T-helper 1 cell treated with Interleukin-12 subunit alpha and Interleukin-12 subunit beta and Interleukin-4 antibody, amounts not matched to agents 30 μg/mL and 1 μg/mL, for 36 hours (primary cell): ENCODE results near the gene HSPA6.
A peak's percentile ranks its signal among the peaks of the same experiment; 100 is the strongest.
"Not testable (repeated sequence)": the region's sequence is repeated elsewhere in the genome, so short reads cannot be mapped to it uniquely, and the experiment has no call there.

ENCODE experiments used
- H3K27ac Mint-ChIP-seq: one replicate; pipeline ENCODE4 v1.8.0; 2021; ENCODE audit warnings: mild to moderate bottlenecking, mixed read lengths
- H3K27me3 Mint-ChIP-seq: one replicate; pipeline ENCODE4 v1.8.0; 2021; ENCODE audit warnings: low read depth, mixed read lengths
- H3K36me3 Mint-ChIP-seq: one replicate; pipeline ENCODE4 v1.8.0; 2021; ENCODE audit warnings: low read depth, mixed read lengths
- H3K4me1 Mint-ChIP-seq: one replicate; pipeline ENCODE4 v1.8.0; 2021; ENCODE audit warnings: low read depth, mixed read lengths
- H3K4me3 Mint-ChIP-seq: one replicate; pipeline ENCODE4 v1.8.0; 2021; ENCODE audit warnings: mild to moderate bottlenecking, moderate library complexity, mixed read lengths
- H3K9me3 Mint-ChIP-seq: one replicate; pipeline ENCODE4 v1.8.0; 2021; ENCODE audit warnings: mixed read lengths

HSPA6 gene

GRCh38 chr1:161523817-161524741, at the start of gene HSPA6:
HSPA6 (plus strand) TSS chr1:161524540; CDS start chr1:161524659, 119 bp downstream.
- peak within 1 kb of the TSS; percentile 87 for H3K27ac Mint-ChIP-seq

GRCh38 chr1:161477711-161478110, 46.6 kb upstream of the HSPA6 start:
- not testable (repeated sequence) for H3K4me3 Mint-ChIP-seq, H3K27ac Mint-ChIP-seq, H3K36me3 Mint-ChIP-seq, H3K9me3 Mint-ChIP-seq, H3K4me1 Mint-ChIP-seq
- H3K27me3 Mint-ChIP-seq, result peaks cover 27% of the 10 kb centered on the region

More at GRCh38 chr1:161523817-161524741, at the start of gene HSPA6:
- H3K9me3 Mint-ChIP-seq, H3K36me3 Mint-ChIP-seq: not testable (repeated sequence)
- H3K4me1 Mint-ChIP-seq, result peaks cover 12% of the 10 kb centered on the region
- H3K4me3 Mint-ChIP-seq, result peak within 1 kb of the TSS; percentile 84
- H3K27me3 Mint-ChIP-seq, result peaks cover 52% of the 10 kb centered on the region

- Mint-ChIP-seq H3K27ac (no peak overlapping the region), H3K4me3 (no peak overlapping the region), H3K4me1 (no peaks in the 10 kb centered on the region), H3K9me3 (no peaks in the 10 kb centered on the region), H3K27me3 (peaks cover 14% of the 10 kb centered on the region), H3K36me3 (no peaks in the 10 kb centered on the region)
These were observed 45.4 kb upstream of the HSPA6 start for GRCh38 chr1:161478985-161479384.

GRCh38 chr1:161480381-161481035, 43.8 kb upstream of the HSPA6 start:
- H3K27ac Mint-ChIP-seq, result no peak overlapping the region
- H3K9me3 Mint-ChIP-seq, result no peaks in the 10 kb centered on the region
- H3K27me3 Mint-ChIP-seq, result peaks cover 4% of the 10 kb centered on the region
- H3K36me3 Mint-ChIP-seq, result no peaks in the 10 kb centered on the region
- no peaks in the 10 kb centered on the region for H3K4me1 Mint-ChIP-seq
- H3K4me3 Mint-ChIP-seq, result no peak overlapping the region

- H3K27me3 Mint-ChIP-seq, result peaks cover 5% of the 10 kb centered on the region
- no peaks in the 10 kb centered on the region for H3K4me1 Mint-ChIP-seq
- no peak overlapping the region for H3K27ac Mint-ChIP-seq
- no peaks in the 10 kb centered on the region for H3K36me3 Mint-ChIP-seq
- H3K9me3 Mint-ChIP-seq, result no peaks in the 10 kb centered on the region
- H3K4me3 Mint-ChIP-seq, result no peak overlapping the region
These were observed 42.5 kb upstream of the HSPA6 start for GRCh38 chr1:161481624-161482392.

- H3K4me1 Mint-ChIP-seq, result no peaks in the 10 kb centered on the region
- H3K27ac Mint-ChIP-seq, result no peak overlapping the region
These were observed 41.7 kb upstream of the HSPA6 start for GRCh38 chr1:161482610-161483009.

GRCh38 chr1:161483361-161483760, 41.0 kb upstream of the HSPA6 start:
- H3K4me3 Mint-ChIP-seq, result no peak overlapping the region
- H3K27me3 Mint-ChIP-seq, result peaks cover 7% of the 10 kb centered on the region
- no peaks in the 10 kb centered on the region for H3K9me3 Mint-ChIP-seq
- H3K27ac Mint-ChIP-seq, result no peak overlapping the region
- no peaks in the 10 kb centered on the region for H3K36me3 Mint-ChIP-seq
- no peaks in the 10 kb centered on the region for H3K4me1 Mint-ChIP-seq

More at GRCh38 chr1:161482610-161483009, 41.7 kb upstream of the HSPA6 start:
- Mint-ChIP-seq H3K4me3 (no peak overlapping the region), H3K27me3 (peaks cover 9% of the 10 kb centered on the region), H3K9me3 (no peaks in the 10 kb centered on the region), H3K36me3 (no peaks in the 10 kb centered on the region)

GRCh38 chr1:161484613-161485012, 39.7 kb upstream of the HSPA6 start:
- H3K9me3 Mint-ChIP-seq, result no peaks in the 10 kb centered on the region
- no peaks in the 10 kb centered on the region for H3K4me1 Mint-ChIP-seq
- peaks cover 19% of the 10 kb centered on the region for H3K27me3 Mint-ChIP-seq
- H3K4me3 Mint-ChIP-seq, result no peak overlapping the region
- H3K27ac Mint-ChIP-seq, result no peak overlapping the region
- no peaks in the 10 kb centered on the region for H3K36me3 Mint-ChIP-seq

GRCh38 chr1:161486806-161487741, 37.3 kb upstream of the HSPA6 start:
- peaks cover 13% of the 10 kb centered on the region for H3K4me1 Mint-ChIP-seq
- H3K4me3 Mint-ChIP-seq, result no peak overlapping the region
- H3K27ac Mint-ChIP-seq, result no peak overlapping the region
- peaks cover 44% of the 10 kb centered on the region for H3K27me3 Mint-ChIP-seq
- no peaks in the 10 kb centered on the region for H3K36me3 Mint-ChIP-seq
- H3K9me3 Mint-ChIP-seq, result no peaks in the 10 kb centered on the region

GRCh38 chr1:161491472-161491871, 32.9 kb upstream of the HSPA6 start:
- H3K27ac Mint-ChIP-seq, result no peak overlapping the region
- H3K36me3 Mint-ChIP-seq, result no peaks in the 10 kb centered on the region
- peaks cover 72% of the 10 kb centered on the region for H3K27me3 Mint-ChIP-seq
- no peak overlapping the region for H3K4me3 Mint-ChIP-seq
- peaks cover 17% of the 10 kb centered on the region for H3K4me1 Mint-ChIP-seq
- H3K9me3 Mint-ChIP-seq, result no peaks in the 10 kb centered on the region

GRCh38 chr1:161492827-161493226, 31.5 kb upstream of the HSPA6 start:
- Mint-ChIP-seq H3K4me1 (peaks cover 17% of the 10 kb centered on the region), H3K4me3 (no peak overlapping the region)

GRCh38 chr1:161494091-161494735, 30.1 kb upstream of the HSPA6 start:
- no peaks in the 10 kb centered on the region for H3K9me3 Mint-ChIP-seq
- H3K27me3 Mint-ChIP-seq, result peaks cover 75% of the 10 kb centered on the region
- H3K4me3 Mint-ChIP-seq, result no peak overlapping the region
- no peaks in the 10 kb centered on the region for H3K36me3 Mint-ChIP-seq
- H3K4me1 Mint-ChIP-seq, result peaks cover 19% of the 10 kb centered on the region
- H3K27ac Mint-ChIP-seq, result no peak overlapping the region

More at GRCh38 chr1:161492827-161493226, 31.5 kb upstream of the HSPA6 start:
- no peaks in the 10 kb centered on the region for H3K36me3 Mint-ChIP-seq
- H3K27ac Mint-ChIP-seq, result no peak overlapping the region
- no peaks in the 10 kb centered on the region for H3K9me3 Mint-ChIP-seq
- H3K27me3 Mint-ChIP-seq, result peaks cover 74% of the 10 kb centered on the region

- Mint-ChIP-seq H3K27ac (no peak overlapping the region), H3K36me3 (no peaks in the 10 kb centered on the region), H3K9me3 (no peaks in the 10 kb centered on the region), H3K4me3 (no peak overlapping the region), H3K4me1 (peaks cover 24% of the 10 kb centered on the region), H3K27me3 (peaks cover 71% of the 10 kb centered on the region)
These were observed 28.9 kb upstream of the HSPA6 start for GRCh38 chr1:161495490-161495889.
